ENCODE data around the gene ADGRB2. TPM values are rescaled to one million over a fixed set of nuclear protein-coding genes. Genes with fewer than 3 reads are reported as not detected.

The ADGRB2 gene
- total RNA-seq = under 1 TPM; 0.24 to 0.30 TPM

GRCh38 chr1:31764312-31765040 is at the start of gene ADGRB2:
ADGRB2 (minus strand) TSS chr1:31764340; CDS start chr1:31757221, 7,119 bp downstream.
- H3K36me3 Mint-ChIP-seq (ENCODE audit: low read depth) = no peaks in the 10 kb centered on the region
- peaks cover 32% of the 10 kb centered on the region for H3K4me1 Mint-ChIP-seq (ENCODE audit: low read depth)
- no peak within 1 kb of the TSS for H3K27ac Mint-ChIP-seq
- no peak for DNase-seq
- H3K9me3 Mint-ChIP-seq = no peaks in the 10 kb centered on the region
- H3K4me3 Mint-ChIP-seq = peak within 1 kb of the TSS; percentile 70
- intact Hi-C loops (cut with micrococcal nuclease) = loop anchor here (5.0 kb wide), 1 partner anchor 308 kb away; the partner anchor contains the start of gene TMEM39B
- CTCF ChIA-PET = interaction anchor here (0.6 to 7.0 kb wide), 3 partner anchors 24 to 149 kb away, joined by 3 to 69 read pairs (median 7); no protein-coding TSS in a partner anchor
- peaks cover 18% of the 10 kb centered on the region for H3K27me3 Mint-ChIP-seq (ENCODE audit: low read depth)

GRCh38 chr1:31812158-31812829 is 48.2 kb upstream of the ADGRB2 start:
- intact Hi-C loops (cut with micrococcal nuclease) = no loop called here
- CTCF ChIA-PET = interaction anchor here (1.0 to 1.4 kb wide), 2 partner anchors 23 to 152 kb away, joined by 3 to 4 read pairs; no protein-coding TSS in a partner anchor
- Mint-ChIP-seq H3K27me3 (ENCODE audit: low read depth) (no peaks in the 10 kb centered on the region), H3K4me3 (no peak overlapping the region), H3K4me1 (ENCODE audit: low read depth) (peaks cover 8% of the 10 kb centered on the region), H3K36me3 (ENCODE audit: low read depth) (no peaks in the 10 kb centered on the region), H3K27ac (no peak overlapping the region), H3K9me3 (no peaks in the 10 kb centered on the region)
- no peak for DNase-seq

DNA sequence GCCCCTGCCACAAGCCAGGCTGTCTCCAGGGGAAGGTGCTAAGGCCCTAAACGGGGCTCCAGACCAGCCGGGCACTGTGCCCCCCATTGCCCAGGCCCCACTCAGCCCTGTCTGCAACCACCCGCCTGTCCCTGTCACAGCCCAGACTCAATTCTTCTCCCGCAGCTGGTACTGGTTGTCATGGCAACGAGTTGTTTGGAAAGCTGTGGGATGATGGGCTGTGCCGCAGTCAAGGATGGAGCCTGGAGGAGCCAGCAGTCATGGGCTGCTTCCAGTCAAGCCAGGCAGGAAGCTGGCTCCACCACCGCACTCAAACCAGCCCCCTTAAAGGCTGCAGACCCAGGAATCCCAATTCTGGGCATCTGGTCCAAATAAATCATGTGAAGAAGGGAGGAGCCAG is 47.5 kb upstream of the ADGRB2 start:
- Mint-ChIP-seq H3K4me3 (no peak overlapping the region), H3K4me1 (ENCODE audit: low read depth) (peaks cover 5% of the 10 kb centered on the region), H3K27me3 (ENCODE audit: low read depth) (no peaks in the 10 kb centered on the region), H3K36me3 (ENCODE audit: low read depth) (no peaks in the 10 kb centered on the region), H3K27ac (no peak overlapping the region), H3K9me3 (no peaks in the 10 kb centered on the region)
- DNase-seq = no peak
- intact Hi-C loops (cut with micrococcal nuclease) = no loop called here
- CTCF ChIA-PET = no interaction called here

DNA sequence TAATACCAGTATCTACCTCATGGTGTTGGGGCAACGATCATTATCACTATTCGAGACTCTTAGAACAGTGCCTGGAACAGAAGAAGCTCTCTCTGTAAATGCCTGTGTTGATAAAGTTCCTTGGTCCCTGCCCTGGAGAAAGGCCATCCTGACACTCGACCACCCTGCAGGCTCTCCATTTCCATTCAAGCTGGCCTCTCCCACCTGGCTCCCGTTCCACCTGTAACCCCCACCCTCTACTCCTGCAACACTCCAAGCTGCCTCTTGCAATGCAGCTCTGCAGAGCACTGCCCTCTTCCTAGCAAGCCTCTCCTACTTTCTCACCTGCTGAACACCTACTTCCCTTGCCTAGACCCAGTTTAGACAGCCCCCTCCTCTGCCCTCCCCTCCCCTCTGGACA is 45.6 kb upstream of the ADGRB2 start:
- peak; percentile 3 for DNase-seq
- Mint-ChIP-seq H3K4me3 (no peak overlapping the region), H3K27me3 (ENCODE audit: low read depth) (no peaks in the 10 kb centered on the region), H3K36me3 (ENCODE audit: low read depth) (no peaks in the 10 kb centered on the region), H3K27ac (no peak overlapping the region), H3K9me3 (no peaks in the 10 kb centered on the region), H3K4me1 (ENCODE audit: low read depth) (no peaks in the 10 kb centered on the region)
- CTCF ChIA-PET = interaction anchor here (0.9 to 1.1 kb wide), 2 partner anchors 125 to 154 kb away, joined by 3 to 4 read pairs; no protein-coding TSS in a partner anchor
- intact Hi-C loops (cut with micrococcal nuclease) = no loop called here

- CTCF ChIA-PET = no interaction called here
- Mint-ChIP-seq H3K4me1 (ENCODE audit: low read depth) (peaks cover 6% of the 10 kb centered on the region), H3K27ac (no peak overlapping the region), H3K9me3 (no peaks in the 10 kb centered on the region), H3K4me3 (no peak overlapping the region), H3K36me3 (ENCODE audit: low read depth) (no peaks in the 10 kb centered on the region), H3K27me3 (ENCODE audit: low read depth) (no peaks in the 10 kb centered on the region)
- intact Hi-C loops (cut with micrococcal nuclease) = no loop called here
- DNase-seq = no peak
Measured at GRCh38 chr1:31807273-31808048, 43.3 kb upstream of the ADGRB2 start.

GRCh38 chr1:31805318-31805717 is 41.2 kb upstream of the ADGRB2 start:
- Mint-ChIP-seq H3K27me3 (ENCODE audit: low read depth) (no peaks in the 10 kb centered on the region), H3K4me1 (ENCODE audit: low read depth) (peaks cover 8% of the 10 kb centered on the region), H3K27ac (no peak overlapping the region), H3K9me3 (no peaks in the 10 kb centered on the region), H3K4me3 (no peak overlapping the region), H3K36me3 (ENCODE audit: low read depth) (no peaks in the 10 kb centered on the region)
- intact Hi-C loops (cut with micrococcal nuclease) = no loop called here
- CTCF ChIA-PET = interaction anchor here (0.6 to 2.3 kb wide), 5 partner anchors 10 to 196 kb away, joined by 3 to 7 read pairs (median 4); partner anchors contain the start of gene SPOCD1
- no peak for DNase-seq

DNA sequence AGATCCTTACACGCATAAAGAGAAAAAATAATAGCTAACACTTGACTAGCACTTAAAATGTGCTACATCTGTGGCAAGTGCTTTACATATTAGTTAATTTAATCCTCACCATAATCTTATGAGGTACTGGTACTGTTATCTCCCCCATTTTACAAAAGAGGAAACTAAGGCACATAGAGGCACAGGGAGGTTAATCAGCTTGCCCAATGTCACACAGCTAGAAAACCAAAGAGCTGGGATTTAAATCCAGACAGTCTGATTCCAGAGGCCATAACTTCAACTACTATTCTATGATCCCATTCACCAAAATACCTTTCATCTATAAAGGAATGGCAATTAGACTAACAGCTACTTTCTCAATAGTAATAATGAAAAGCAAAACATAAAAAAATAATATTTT is 40.0 kb upstream of the ADGRB2 start:
- CTCF ChIA-PET = interaction anchor here (1.2 to 2.3 kb wide), 2 partner anchors 12 to 15 kb away, joined by 4 to 7 read pairs; partner anchors contain the start of gene SPOCD1
- Mint-ChIP-seq H3K4me3 (no peak overlapping the region), H3K27ac (no peak overlapping the region), H3K9me3 (no peaks in the 10 kb centered on the region), H3K4me1 (ENCODE audit: low read depth) (peaks cover 8% of the 10 kb centered on the region), H3K36me3 (ENCODE audit: low read depth) (no peaks in the 10 kb centered on the region), H3K27me3 (ENCODE audit: low read depth) (no peaks in the 10 kb centered on the region)
- intact Hi-C loops (cut with micrococcal nuclease) = no loop called here
- no peak for DNase-seq

- no peaks in the 10 kb centered on the region for H3K27me3 Mint-ChIP-seq (ENCODE audit: low read depth)
- no peaks in the 10 kb centered on the region for H3K36me3 Mint-ChIP-seq (ENCODE audit: low read depth)
- H3K4me1 Mint-ChIP-seq (ENCODE audit: low read depth) = peaks cover 12% of the 10 kb centered on the region
- no peak for DNase-seq
- peak overlapping the region; percentile 51 for H3K27ac Mint-ChIP-seq
- CTCF ChIA-PET = interaction anchor here (2.3 kb wide), 1 partner anchor 15 kb away, joined by 7 read pairs; no protein-coding TSS in a partner anchor
- no peaks in the 10 kb centered on the region for H3K9me3 Mint-ChIP-seq
- intact Hi-C loops (cut with micrococcal nuclease) = no loop called here
- no peak overlapping the region for H3K4me3 Mint-ChIP-seq
Measured at GRCh38 chr1:31803610-31804009, 39.5 kb upstream of the ADGRB2 start.

DNA sequence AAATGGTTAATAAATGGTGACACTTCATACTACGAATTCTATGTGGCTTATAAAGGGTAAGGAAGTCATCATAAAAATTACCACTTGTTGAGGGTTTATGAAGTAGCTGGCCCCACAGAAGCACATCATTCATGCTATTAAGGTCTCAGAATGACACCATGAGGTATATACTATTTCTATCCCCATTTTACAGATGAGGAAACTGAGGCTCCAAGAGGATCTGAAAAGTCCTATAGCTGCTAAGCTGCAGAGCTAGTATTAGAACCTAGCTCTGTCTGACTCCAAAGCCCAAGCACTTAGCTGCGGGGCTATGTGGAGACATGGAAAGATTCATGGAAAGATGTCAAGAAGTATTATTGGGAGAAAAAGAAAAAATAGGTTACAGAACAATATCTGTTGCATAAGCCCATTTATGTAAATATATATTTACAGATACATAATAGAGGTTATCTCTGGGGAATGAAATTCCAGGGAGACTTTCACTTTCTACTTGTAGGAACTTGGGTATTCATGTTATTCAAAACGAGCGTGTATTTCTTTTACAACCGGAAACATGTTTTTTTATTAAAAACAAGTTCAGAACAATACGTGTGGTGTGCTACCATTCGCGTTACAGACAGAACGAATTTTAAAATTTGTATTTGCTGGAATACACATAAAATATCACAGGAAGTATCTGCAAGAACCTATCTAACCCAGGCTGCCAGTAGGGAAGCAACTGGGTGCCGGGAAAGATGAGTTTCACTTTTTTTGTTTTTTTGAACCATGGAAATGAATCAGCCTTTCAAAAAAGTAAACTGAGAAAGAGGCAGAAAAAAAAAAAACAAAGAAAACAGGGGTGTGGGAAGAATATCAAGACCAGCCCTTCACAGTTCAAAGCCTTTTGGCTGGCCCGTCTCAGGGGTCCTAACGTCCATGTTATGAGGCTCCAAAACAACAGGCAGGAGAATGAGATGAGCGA is 38.3 kb upstream of the ADGRB2 start:
- CTCF ChIA-PET = interaction anchor here (1.0 kb wide), 1 partner anchor 13 kb away, joined by 3 read pairs; no protein-coding TSS in a partner anchor
- intact Hi-C loops (cut with micrococcal nuclease) = no loop called here
- DNase-seq = no peak
- H3K36me3 Mint-ChIP-seq (ENCODE audit: low read depth) = no peaks in the 10 kb centered on the region
- peak overlapping the region; percentile 18 for H3K4me3 Mint-ChIP-seq
- no peaks in the 10 kb centered on the region for H3K27me3 Mint-ChIP-seq (ENCODE audit: low read depth)
- H3K4me1 Mint-ChIP-seq (ENCODE audit: low read depth) = peaks cover 14% of the 10 kb centered on the region
- H3K27ac Mint-ChIP-seq = no peak overlapping the region
- no peaks in the 10 kb centered on the region for H3K9me3 Mint-ChIP-seq

GRCh38 chr1:31801458-31801857 is 37.3 kb upstream of the ADGRB2 start:
- Mint-ChIP-seq H3K27ac (no peak overlapping the region), H3K27me3 (ENCODE audit: low read depth) (no peaks in the 10 kb centered on the region), H3K36me3 (ENCODE audit: low read depth) (no peaks in the 10 kb centered on the region), H3K4me1 (ENCODE audit: low read depth) (peaks cover 14% of the 10 kb centered on the region), H3K4me3 (no peak overlapping the region), H3K9me3 (no peaks in the 10 kb centered on the region)
- CTCF ChIA-PET = interaction anchor here (1.0 kb wide), 1 partner anchor 12 kb away, joined by 3 read pairs; no protein-coding TSS in a partner anchor
- DNase-seq = no peak
- intact Hi-C loops (cut with micrococcal nuclease) = no loop called here

- Mint-ChIP-seq H3K36me3 (ENCODE audit: low read depth) (no peaks in the 10 kb centered on the region), H3K4me3 (no peak overlapping the region), H3K4me1 (ENCODE audit: low read depth) (peaks cover 14% of the 10 kb centered on the region), H3K27ac (no peak overlapping the region), H3K27me3 (ENCODE audit: low read depth) (no peaks in the 10 kb centered on the region), H3K9me3 (no peaks in the 10 kb centered on the region)
- intact Hi-C loops (cut with micrococcal nuclease) = no loop called here
- CTCF ChIA-PET = no interaction called here
- DNase-seq = peak; percentile 2
Measured at GRCh38 chr1:31800674-31800967, 36.5 kb upstream of the ADGRB2 start.
